ENCODE results near the gene BCL2L11. TPM values are rescaled to one million over a fixed set of nuclear protein-coding genes. Genes with fewer than 3 reads are reported as not detected.
A peak's percentile ranks its signal among the peaks of the same experiment; 100 is the strongest.

The BCL2L11 gene
- polyA plus RNA-seq, 1 experiment = 0.78 TPM

DNA sequence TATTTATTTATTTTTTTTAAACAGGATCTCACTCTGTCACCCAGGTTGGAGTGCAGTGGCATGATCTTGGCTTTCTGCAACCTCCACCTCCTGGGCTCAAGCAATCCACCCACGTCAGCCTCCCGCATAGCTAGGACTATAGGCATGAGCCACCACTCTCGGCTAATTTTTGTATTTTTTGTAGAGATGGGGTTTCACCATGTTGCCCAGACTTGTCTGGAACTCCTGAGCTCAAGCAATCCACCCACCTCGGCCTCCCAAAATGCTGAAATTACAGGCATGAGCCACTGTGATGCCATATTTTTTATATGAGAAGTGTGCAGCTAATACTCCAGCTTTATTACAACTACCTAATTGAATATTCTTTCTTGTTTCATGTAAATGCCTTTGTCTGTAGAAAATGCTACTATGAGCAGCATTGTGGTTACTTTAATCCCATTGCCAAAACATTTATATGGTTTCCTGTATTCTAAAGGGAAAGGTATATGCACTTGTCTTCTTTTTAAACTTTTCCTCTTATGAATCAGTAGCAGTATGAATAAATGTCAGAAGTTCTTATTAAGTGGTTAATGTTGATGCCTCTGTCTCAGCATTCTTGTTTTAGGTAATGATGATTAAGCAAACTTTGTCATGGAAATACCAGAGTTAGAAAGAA, 9.5 kb upstream of the BCL2L11 start:
- DNase-seq (ENCODE audit: low read depth) = no peak
- Histone ChIP-seq H3K36me3 (ENCODE audit: control insufficient read depth, insufficient read depth, low read length) (no peaks in the 10 kb centered on the region), H3K27me3 (ENCODE audit: control insufficient read depth, insufficient read depth, low read length) (peaks cover 29% of the 10 kb centered on the region), H3K4me3 (ENCODE audit: low read depth, low read length) (no peak overlapping the region)
- POLR2A ChIA-PET = no interaction called here
- CTCF ChIA-PET = no interaction called here
- TF ChIP-seq, protein P1, sequence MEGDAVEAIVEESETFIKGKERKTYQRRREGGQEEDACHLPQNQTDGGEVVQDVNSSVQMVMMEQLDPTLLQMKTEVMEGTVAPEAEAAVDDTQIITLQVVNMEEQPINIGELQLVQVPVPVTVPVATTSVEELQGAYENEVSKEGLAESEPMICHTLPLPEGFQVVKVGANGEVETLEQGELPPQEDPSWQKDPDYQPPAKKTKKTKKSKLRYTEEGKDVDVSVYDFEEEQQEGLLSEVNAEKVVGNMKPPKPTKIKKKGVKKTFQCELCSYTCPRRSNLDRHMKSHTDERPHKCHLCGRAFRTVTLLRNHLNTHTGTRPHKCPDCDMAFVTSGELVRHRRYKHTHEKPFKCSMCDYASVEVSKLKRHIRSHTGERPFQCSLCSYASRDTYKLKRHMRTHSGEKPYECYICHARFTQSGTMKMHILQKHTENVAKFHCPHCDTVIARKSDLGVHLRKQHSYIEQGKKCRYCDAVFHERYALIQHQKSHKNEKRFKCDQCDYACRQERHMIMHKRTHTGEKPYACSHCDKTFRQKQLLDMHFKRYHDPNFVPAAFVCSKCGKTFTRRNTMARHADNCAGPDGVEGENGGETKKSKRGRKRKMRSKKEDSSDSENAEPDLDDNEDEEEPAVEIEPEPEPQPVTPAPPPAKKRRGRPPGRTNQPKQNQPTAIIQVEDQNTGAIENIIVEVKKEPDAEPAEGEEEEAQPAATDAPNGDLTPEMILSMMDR (IDR thresholded peaks at IDR 0.05; ENCODE audit: insufficient read depth, low read depth, low read length) = no peak

DNA sequence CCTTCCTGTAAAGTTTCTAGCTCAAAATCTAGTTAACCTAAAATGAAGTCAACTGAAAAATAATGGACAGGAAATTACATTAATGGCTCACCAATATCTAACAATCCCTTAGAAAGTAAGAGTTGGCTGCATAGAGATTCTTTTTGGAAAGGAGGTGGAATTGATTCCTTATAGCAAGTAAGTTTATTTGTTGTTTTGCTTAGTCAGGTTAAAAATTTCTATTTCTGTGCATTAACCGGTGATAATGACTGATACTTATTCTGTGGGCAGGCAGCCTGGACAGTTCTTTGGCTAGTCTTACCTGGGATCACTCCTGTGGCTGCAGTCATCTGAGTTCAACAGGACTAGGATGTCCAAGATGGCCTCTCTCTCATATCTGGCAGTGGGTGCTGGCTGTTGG, 6.9 kb upstream of the BCL2L11 start:
- H3K36me3 ChIP-seq (ENCODE audit: control insufficient read depth, insufficient read depth, low read length) = no peaks in the 10 kb centered on the region
- no peak overlapping the region for H3K4me3 ChIP-seq (ENCODE audit: low read depth, low read length)
- H3K27me3 ChIP-seq (ENCODE audit: control insufficient read depth, insufficient read depth, low read length) = peaks cover 27% of the 10 kb centered on the region
- CTCF ChIA-PET = no interaction called here
- DNase-seq (ENCODE audit: low read depth) = no peak
- POLR2A ChIA-PET = no interaction called here
- TF ChIP-seq, protein P1 (IDR thresholded peaks at IDR 0.05; ENCODE audit: insufficient read depth, low read depth, low read length) = no peak

DNA sequence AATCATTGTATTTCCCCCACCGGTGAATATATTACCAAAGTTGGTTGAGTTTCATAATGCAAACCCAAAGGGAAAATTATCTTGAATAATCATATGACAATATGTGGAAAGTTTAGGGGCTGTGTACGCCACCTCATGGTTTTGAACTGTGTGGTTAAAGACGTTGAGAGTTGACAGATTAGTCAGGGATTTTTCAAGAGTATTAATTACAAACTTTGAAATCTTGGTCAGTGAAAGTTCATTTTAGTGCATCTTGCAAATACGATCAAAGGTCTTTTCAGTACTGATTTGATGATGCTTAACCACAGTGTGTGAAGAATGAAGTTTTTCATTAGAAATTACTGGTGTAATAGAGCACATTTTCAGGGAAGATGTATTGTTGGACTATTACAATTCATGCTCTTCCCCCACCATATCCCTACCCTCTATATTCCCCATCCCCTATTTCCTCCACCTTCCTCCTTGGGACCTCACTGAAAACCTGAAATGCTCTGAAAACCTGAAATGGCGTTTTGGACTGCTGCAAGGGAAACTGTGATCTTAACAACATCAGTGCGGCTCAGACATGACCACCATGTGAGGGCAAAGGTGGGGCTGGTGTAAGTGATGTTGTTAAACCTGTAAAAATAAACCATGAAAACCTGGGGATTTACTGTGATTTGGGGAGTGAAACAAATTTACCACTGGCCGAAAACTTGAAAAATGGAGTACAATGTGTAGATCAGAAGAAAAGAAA, 4.5 kb upstream of the BCL2L11 start:
- CTCF ChIA-PET = interaction anchor here (0.8 to 2.1 kb wide), 6 partner anchors 9 to 552 kb away, joined by 3 to 12 read pairs (median 4); no protein-coding TSS in a partner anchor
- Histone ChIP-seq H3K4me3 (ENCODE audit: low read depth, low read length) (no peak overlapping the region), H3K36me3 (ENCODE audit: control insufficient read depth, insufficient read depth, low read length) (no peaks in the 10 kb centered on the region), H3K27me3 (ENCODE audit: control insufficient read depth, insufficient read depth, low read length) (peaks cover 23% of the 10 kb centered on the region)
- no peak for DNase-seq (ENCODE audit: low read depth)
- TF ChIP-seq, protein P1 (IDR thresholded peaks at IDR 0.05; ENCODE audit: insufficient read depth, low read depth, low read length) = no peak
- POLR2A ChIA-PET = interaction anchor here (0.6 kb wide), 1 partner anchor 44 kb away, joined by 4 read pairs; no protein-coding TSS in a partner anchor

DNA sequence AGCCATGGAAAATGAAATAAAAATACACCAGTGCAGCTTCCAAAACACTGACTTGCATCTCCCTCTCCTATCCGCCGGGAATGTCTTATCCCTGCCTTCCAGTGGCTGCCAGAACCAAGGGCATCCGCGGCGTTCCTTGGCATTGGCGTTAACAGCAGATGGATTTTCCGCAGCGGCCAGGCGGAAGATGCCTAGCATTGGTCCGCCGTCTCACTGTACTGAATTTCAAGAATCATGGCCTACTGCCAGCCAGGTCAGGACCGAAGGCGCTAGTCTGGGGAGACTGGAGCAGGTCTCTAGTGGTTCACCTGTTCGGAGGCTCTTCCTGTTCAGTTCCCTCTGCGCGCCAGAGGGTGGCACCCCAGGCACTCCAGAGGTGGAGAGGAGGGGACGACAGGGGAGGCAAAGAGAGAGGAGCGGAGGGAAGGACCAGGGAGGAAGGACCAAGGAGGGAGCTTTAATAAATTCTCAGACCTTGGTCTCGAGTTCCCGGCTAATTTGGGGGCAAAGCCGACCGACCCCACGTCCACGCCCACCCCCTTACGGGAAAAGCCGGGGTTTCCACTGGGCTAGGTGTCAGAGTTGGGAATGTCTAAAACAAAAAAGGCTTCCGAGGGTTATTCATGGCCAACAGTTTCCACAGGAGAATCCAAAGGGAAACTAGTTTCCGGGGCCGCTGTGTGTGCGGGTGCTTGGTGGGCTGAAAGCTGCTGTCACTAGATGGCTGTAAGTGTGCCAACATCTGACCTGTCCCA, 3.7 kb upstream of the BCL2L11 start:
- TF ChIP-seq, protein P1 (IDR thresholded peaks at IDR 0.05; ENCODE audit: insufficient read depth, low read depth, low read length) = peak; percentile 97
- ChIA-PET CTCF (interaction anchor here (0.5 to 2.1 kb wide), 16 partner anchors 8 to 595 kb away, joined by 3 to 12 read pairs (median 4); no protein-coding TSS in a partner anchor), POLR2A (interaction anchor here (0.6 kb wide), 2 partner anchors 43 to 73 kb away, joined by 4 to 9 read pairs; no protein-coding TSS in a partner anchor)
- no peak for DNase-seq (ENCODE audit: low read depth)
- peak overlapping the region; percentile 33 for H3K4me3 ChIP-seq (ENCODE audit: low read depth, low read length)
- peaks cover 21% of the 10 kb centered on the region for H3K27me3 ChIP-seq (ENCODE audit: control insufficient read depth, insufficient read depth, low read length)
- no peaks in the 10 kb centered on the region for H3K36me3 ChIP-seq (ENCODE audit: control insufficient read depth, insufficient read depth, low read length)
